GM20000 (cell line): ENCODE measurements around the gene C12orf43.

Experiments
- DNase-seq: peaks from one replicate; pipeline ENCODE4 v3.0.0; 2012; ENCODE audit warnings: low spot score
- CTCF ChIP-seq: IDR thresholded peaks from 2 replicates; pipeline ENCODE4 v1.5.1; 2012; ENCODE audit warnings: mild to moderate bottlenecking, control low read depth; ENCODE audit errors: extremely low read depth, missing control alignments

The C12orf43 gene

DNA sequence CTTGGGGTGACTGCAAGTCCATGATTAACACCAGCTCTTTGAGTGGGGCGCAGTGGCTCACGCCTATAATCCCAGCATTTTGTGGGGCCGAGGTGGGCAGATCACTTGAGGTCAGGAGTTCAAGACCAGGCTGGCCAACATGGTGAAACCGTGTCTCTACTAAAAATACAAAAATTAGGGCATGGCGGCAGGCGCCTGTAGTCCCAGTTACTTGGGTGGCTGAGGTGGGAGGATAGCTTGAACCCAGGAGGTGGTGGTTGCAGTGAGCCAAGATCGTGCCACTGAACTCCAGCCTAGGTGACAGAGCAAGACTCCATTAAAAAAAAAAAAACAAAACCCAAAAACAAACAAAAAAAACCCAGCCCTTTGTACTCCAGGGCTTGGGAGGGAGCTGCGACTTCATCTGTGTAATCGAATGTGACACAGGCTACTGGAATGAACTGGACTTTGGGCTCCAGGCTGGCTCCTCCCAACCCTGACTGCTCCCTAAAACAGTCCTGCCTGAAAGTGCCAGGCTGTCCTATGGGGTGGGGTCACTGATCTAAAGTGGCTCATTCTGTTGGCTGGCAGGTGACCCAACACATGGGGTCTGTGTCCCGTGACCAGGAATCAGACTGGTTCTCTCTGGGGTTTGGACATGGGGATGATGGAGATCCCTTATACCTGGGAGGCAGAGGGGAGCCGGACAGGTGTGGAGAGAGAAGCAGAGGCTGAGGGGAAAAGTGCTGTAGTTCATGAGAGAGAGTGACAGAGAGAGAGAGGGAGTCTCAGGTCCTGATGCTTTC, 9.3 kb upstream of the C12orf43 start:
- DNase-seq, result no peak
- TF ChIP-seq CTCF, result no peak

DNA sequence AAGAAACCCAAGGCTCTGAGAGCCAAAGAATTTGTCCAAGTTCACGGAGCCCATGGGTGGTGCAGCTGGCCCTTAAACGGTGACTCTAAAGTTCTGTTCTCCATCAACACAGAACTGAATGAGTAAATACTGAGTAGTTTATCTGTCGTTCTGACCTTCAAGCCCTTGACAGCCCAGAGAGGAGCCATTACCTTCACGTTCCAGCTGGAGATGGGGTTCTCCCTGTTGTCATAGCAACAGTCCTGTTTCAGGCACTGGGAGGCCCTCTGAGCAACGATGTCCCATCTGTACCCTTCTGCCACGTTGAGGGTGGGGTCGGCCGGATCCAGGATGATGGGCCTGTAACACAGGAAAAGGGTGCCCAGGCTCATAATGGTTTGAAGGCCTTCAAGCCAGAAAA, 7.5 kb upstream of the C12orf43 start:
- no peak for TF ChIP-seq CTCF

DNA sequence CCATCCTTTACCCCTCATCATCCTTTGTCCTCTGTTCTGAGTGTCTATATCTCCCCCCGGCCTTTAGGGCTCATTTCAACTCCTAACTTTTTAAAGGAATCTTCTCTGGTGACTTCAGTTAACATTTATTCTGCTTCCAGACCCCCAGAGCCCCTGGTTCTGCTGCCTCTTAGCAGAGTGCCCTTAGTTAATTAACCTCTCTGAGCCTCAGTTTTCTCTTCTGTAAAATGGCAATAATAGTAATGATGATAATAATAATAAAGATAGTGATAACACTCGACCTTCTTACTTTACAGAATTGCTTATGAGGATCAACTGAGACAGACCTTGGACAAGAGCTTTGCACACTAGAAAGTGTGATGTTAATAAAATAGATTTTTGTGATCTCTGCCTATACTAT, 6.4 kb upstream of the C12orf43 start:
- DNase-seq, result no peak
- no peak for TF ChIP-seq CTCF

More for the DNA sequence above, 7.5 kb upstream of the C12orf43 start:
- no peak for DNase-seq

- no peak for TF ChIP-seq CTCF
- no peak for DNase-seq
These were observed 5.5 kb upstream of the C12orf43 start for GRCh38 chr12:121021754-121022153.

DNA sequence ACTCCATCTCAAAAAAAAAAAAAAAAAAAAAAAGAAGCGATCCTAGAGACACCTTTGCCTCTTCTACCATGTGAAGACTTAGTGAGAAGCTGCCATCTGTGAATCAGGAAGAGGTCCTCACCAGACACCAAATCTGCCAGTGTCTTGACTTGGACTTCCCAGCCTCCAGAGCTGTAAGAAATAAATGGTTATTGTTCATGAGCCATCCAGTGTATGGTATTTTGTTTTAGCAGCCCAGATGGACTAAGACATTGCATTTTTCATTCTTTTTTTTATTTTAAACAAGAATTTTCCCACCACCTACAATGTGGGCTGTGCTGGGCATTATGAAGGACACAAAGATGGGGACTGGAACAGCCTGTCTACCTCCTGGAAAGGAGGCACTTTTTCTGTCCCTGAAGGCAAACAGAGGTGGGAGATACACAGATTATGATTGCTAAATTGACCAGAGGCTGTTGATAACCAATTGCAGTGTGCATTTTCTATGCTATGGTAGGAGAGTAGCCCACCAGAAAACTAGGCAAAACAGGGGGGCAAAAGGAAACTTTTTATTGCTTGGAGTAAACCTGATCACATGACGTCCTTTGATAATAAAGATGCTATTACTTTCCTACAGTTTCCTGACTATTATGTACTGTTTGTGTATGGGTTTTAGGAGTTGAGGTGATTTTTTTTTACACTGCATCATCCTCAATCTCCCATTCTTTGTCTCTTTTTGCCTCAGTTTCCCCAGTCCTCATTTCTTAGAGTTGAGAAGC, 2.8 kb upstream of the C12orf43 start:
- no peak for DNase-seq
- no peak for TF ChIP-seq CTCF

- DNase-seq, result no peak
- TF ChIP-seq CTCF, result no peak
These were observed 1.7 kb upstream of the C12orf43 start for GRCh38 chr12:121017966-121018491.

- no peak for DNase-seq
- TF ChIP-seq CTCF, result no peak
These were observed 2.6 kb downstream of the C12orf43 start for GRCh38 chr12:121013715-121014114.
